Testis (tissue), 2 donors: ENCODE results near the gene BCKDHB.

Experiments
- CTCF ChIP-seq, 3 experiments: fragments of 450-650 bp in 2 of 3; fragments of 200-600 bp in 1 of 3; sonication (generic) in 1 of 3; IDR thresholded peaks; one replicate each; pipeline ENCODE4 v1.5.1; 2016 to 2019; ENCODE audit warnings: antibody characterized with exemption in 3 of 3, mild to moderate bottlenecking in 2 of 3, moderate library complexity in 1 of 3
- POLR2A ChIP-seq: fragments of 450-650 bp; IDR thresholded peaks from one replicate; pipeline ENCODE4 v1.6.1; 2017; ENCODE audit warnings: antibody characterized with exemption, mild to moderate bottlenecking, moderate library complexity

DNA sequence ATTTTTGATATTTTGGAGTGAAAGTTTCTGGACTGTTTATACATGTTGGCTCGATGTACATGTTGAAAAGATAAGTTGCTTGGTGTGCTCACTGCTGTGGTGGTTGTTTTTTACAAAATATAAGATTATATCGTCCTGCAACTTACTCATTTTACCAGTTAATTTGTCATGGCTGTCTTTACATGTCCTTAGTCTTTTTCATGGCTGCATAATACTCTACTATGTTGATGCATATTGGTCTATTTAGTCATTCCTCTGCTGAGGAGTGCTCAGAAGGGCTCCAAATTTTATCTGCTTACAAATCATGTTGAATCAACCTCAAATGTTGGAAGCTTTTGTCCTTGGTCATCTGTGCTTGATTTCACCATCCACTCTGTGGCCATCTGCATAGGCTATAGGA lies 164.6 kb downstream of the BCKDHB start:
- TF ChIP-seq CTCF (IDR thresholded peaks at IDR 0.05) = no peak
- TF ChIP-seq POLR2A = no peak
